ENCODE results near the gene EGFL6. TPM values are rescaled to one million over a fixed set of nuclear protein-coding genes. Genes with fewer than 3 reads are reported as not detected.

The EGFL6 gene
- total RNA-seq, 1 experiment from 2014 or later: not detected

- no peak overlapping the region for H3K27ac Mint-ChIP-seq (ENCODE audit: low read depth, unreplicated experiment)
- no peak overlapping the region for H3K4me3 Mint-ChIP-seq (ENCODE audit: unreplicated experiment)
- peaks cover 6% of the 10 kb centered on the region for H3K4me1 Mint-ChIP-seq (ENCODE audit: insufficient read depth, unreplicated experiment)
- peak; percentile 81 for DNase-seq (ENCODE audit: unreplicated experiment)
- no peaks in the 10 kb centered on the region for H3K9me3 Mint-ChIP-seq (ENCODE audit: unreplicated experiment)
- no TSS peak for BruUV-seq (replicated peaks)
- no peak for TF ChIP-seq CTCF (IDR thresholded peaks at IDR 0.05; ENCODE audit: unreplicated experiment)
- ChIA-PET CTCF (interaction anchor here (0.6 to 6.4 kb wide), 10 partner anchors 10 to 390 kb away, joined by 3 to 38 read pairs (median 3); no protein-coding TSS in a partner anchor), POLR2A (interaction anchor here (0.6 to 0.7 kb wide), 4 partner anchors 49 to 159 kb away, joined by 3 read pairs; partner anchors contain the start of gene TCEANC)
- no peaks in the 10 kb centered on the region for H3K36me3 Mint-ChIP-seq (ENCODE audit: insufficient read depth, unreplicated experiment)
- intact Hi-C loops (cut with micrococcal nuclease): no loop called here
- H3K27me3 Mint-ChIP-seq (ENCODE audit: insufficient read depth, unreplicated experiment): peaks cover 66% of the 10 kb centered on the region
Observed at GRCh38 chrX:13533726-13534125, 35.7 kb upstream of the EGFL6 start.

GRCh38 chrX:13535376-13536165 is 33.8 kb upstream of the EGFL6 start:
- CTCF ChIA-PET: interaction anchor here (0.6 to 6.4 kb wide), 5 partner anchors 25 to 519 kb away, joined by 3 to 38 read pairs (median 4); no protein-coding TSS in a partner anchor
- Mint-ChIP-seq H3K4me3 (ENCODE audit: unreplicated experiment) (no peak overlapping the region), H3K27ac (ENCODE audit: low read depth, unreplicated experiment) (no peak overlapping the region), H3K27me3 (ENCODE audit: insufficient read depth, unreplicated experiment) (peaks cover 58% of the 10 kb centered on the region), H3K9me3 (ENCODE audit: unreplicated experiment) (no peaks in the 10 kb centered on the region), H3K4me1 (ENCODE audit: insufficient read depth, unreplicated experiment) (peaks cover 6% of the 10 kb centered on the region), H3K36me3 (ENCODE audit: insufficient read depth, unreplicated experiment) (no peaks in the 10 kb centered on the region)
- POLR2A ChIA-PET: no interaction called here
- no TSS peak for BruUV-seq (replicated peaks)
- no peak for DNase-seq (ENCODE audit: unreplicated experiment)
- no peak for TF ChIP-seq CTCF (IDR thresholded peaks at IDR 0.05; ENCODE audit: unreplicated experiment)
- intact Hi-C loops (cut with micrococcal nuclease): no loop called here

GRCh38 chrX:13536551-13536950 is 32.9 kb upstream of the EGFL6 start:
- no peak for TF ChIP-seq CTCF (IDR thresholded peaks at IDR 0.05; ENCODE audit: unreplicated experiment)
- DNase-seq (ENCODE audit: unreplicated experiment): no peak
- Mint-ChIP-seq H3K36me3 (ENCODE audit: insufficient read depth, unreplicated experiment) (no peaks in the 10 kb centered on the region), H3K27ac (ENCODE audit: low read depth, unreplicated experiment) (no peak overlapping the region), H3K4me3 (ENCODE audit: unreplicated experiment) (no peak overlapping the region), H3K27me3 (ENCODE audit: insufficient read depth, unreplicated experiment) (peaks cover 54% of the 10 kb centered on the region), H3K4me1 (ENCODE audit: insufficient read depth, unreplicated experiment) (peaks cover 6% of the 10 kb centered on the region), H3K9me3 (ENCODE audit: unreplicated experiment) (no peaks in the 10 kb centered on the region)
- POLR2A ChIA-PET: no interaction called here
- no TSS peak for BruUV-seq (replicated peaks)
- CTCF ChIA-PET: interaction anchor here (0.6 kb wide), 1 partner anchor 586 kb away, joined by 3 read pairs; no protein-coding TSS in a partner anchor
- intact Hi-C loops (cut with micrococcal nuclease): no loop called here

- CTCF ChIA-PET: interaction anchor here (0.7 to 1.8 kb wide), 3 partner anchors 14 to 108 kb away, joined by 3 to 6 read pairs (median 5); no protein-coding TSS in a partner anchor
- Mint-ChIP-seq H3K27ac (ENCODE audit: low read depth, unreplicated experiment) (no peak overlapping the region), H3K4me3 (ENCODE audit: unreplicated experiment) (no peak overlapping the region), H3K27me3 (ENCODE audit: insufficient read depth, unreplicated experiment) (peaks cover 55% of the 10 kb centered on the region), H3K9me3 (ENCODE audit: unreplicated experiment) (no peaks in the 10 kb centered on the region), H3K4me1 (ENCODE audit: insufficient read depth, unreplicated experiment) (peaks cover 6% of the 10 kb centered on the region), H3K36me3 (ENCODE audit: insufficient read depth, unreplicated experiment) (no peaks in the 10 kb centered on the region)
- BruUV-seq (replicated peaks): no TSS peak
- intact Hi-C loops (cut with micrococcal nuclease): no loop called here
- TF ChIP-seq CTCF (IDR thresholded peaks at IDR 0.05; ENCODE audit: unreplicated experiment): no peak
- no peak for DNase-seq (ENCODE audit: unreplicated experiment)
- POLR2A ChIA-PET: no interaction called here
Observed at GRCh38 chrX:13538414-13538813, 31.0 kb upstream of the EGFL6 start.

Data from MCF 10A (cell line).